Left lung (tissue), 10 donors: Measurements from ENCODE around the gene DHRS7. TPM values are rescaled to one million over a fixed set of nuclear protein-coding genes. Genes with fewer than 3 reads are reported as not detected.
A peak's percentile ranks its signal among the peaks of the same experiment; 100 is the strongest.

Experiments
- ATAC-seq: fragments of 200-7000 bp; cut with Tn5 transposase; one replicate; pipeline ENCODE4 v1.9.1; 2020; ENCODE audit warnings: moderate library complexity
- DNase-seq, 4 donors: peaks; one replicate each; pipeline ENCODE4 v3.0.0-alpha.2; 2013 to 2020
- H3K27ac ChIP-seq, 2 donors: fragments of 200-600 bp; sonication (generic) in 1 of 2; one replicate each; pipeline versions ENCODE4 v1.5.0 to v1.8.0; 2020 to 2021
- H3K27me3 ChIP-seq, 2 donors: fragments of 200-600 bp; sonication (generic) in 1 of 2; one replicate each; pipeline versions ENCODE4 v1.5.0 to v1.8.0; 2020 to 2021
- H3K36me3 ChIP-seq, 2 donors: fragments of 200-600 bp; sonication (generic) in 1 of 2; one replicate each; pipeline versions ENCODE4 v1.5.0 to v1.8.0; 2020 to 2021
- H3K4me1 ChIP-seq, 2 donors: fragments of 200-600 bp; one replicate each; pipeline ENCODE4 v1.8.0; 2021
- H3K4me3 ChIP-seq, 2 donors: fragments of 200-600 bp; sonication (generic) in 1 of 2; one replicate each; pipeline versions ENCODE4 v1.5.0 to v1.8.0; 2020 to 2021; ENCODE audit warnings: mild to moderate bottlenecking in 1 of 2
- H3K9me3 ChIP-seq, 2 donors: fragments of 200-600 bp; sonication (generic) in 1 of 2; one replicate each; pipeline versions ENCODE4 v1.5.0 to v1.8.0; 2020 to 2021
- CTCF ChIP-seq, 2 donors: fragments of 200-600 bp; sonication (generic) in 1 of 2; IDR thresholded peaks; one replicate each; pipeline versions ENCODE4 v1.5.0 to v1.8.0; 2021; ENCODE audit warnings: antibody characterized with exemption in 2 of 2
- intact Hi-C, 2 donors: fragments of 100-400 bp; cut with DNase I; formaldehyde crosslinking; loops; one replicate each; pipeline versions ENCODE4 v1.11.2 to v1.14.2; 2022
- polyA plus RNA-seq, 6 donors: library from polyadenylated mRNA; unstranded; fragments of 120-200 nt; gene quantifications; one replicate each; pipeline ENCODE4 v1.2.1, GENCODE V29; 2013; ENCODE audit not compliant: insufficient read length in 6 of 6
- total RNA-seq, 2 donors: library from RNA; stranded (reverse); fragmentation: NEBNext Ultra II Directional; extraction: Animal tissue kit (Norgen Biotek cat#: 25700); gene quantifications; one replicate each; pipeline ENCODE4 v1.2.1, GENCODE V29; 2021
- donor health status: DM: no; HTN: yes; CAD: no.
- donor health status: DM: no; HTN: no; CAD: no.

DHRS7 gene
- total and polyA plus RNA-seq, 8 donors = 52.9 to 122 (median 57.8) TPM

- H3K36me3 ChIP-seq = no peaks in the 10 kb centered on the region
- H3K4me1 ChIP-seq = peaks cover 0 to 44% of the 10 kb centered on the region in 2 donors
- H3K27ac ChIP-seq = no peak overlapping the region
- no peaks in the 10 kb centered on the region for H3K27me3 ChIP-seq
- H3K9me3 ChIP-seq = no peaks in the 10 kb centered on the region
- intact Hi-C loops = loop anchor here in 1 of 2 donors (10.0 kb wide), 1 partner anchor 79 kb away; no protein-coding TSS in a partner anchor
- TF ChIP-seq CTCF (IDR thresholded peaks at IDR 0.05) = no peak
- H3K4me3 ChIP-seq = peak overlapping the region in 1 of 2 donors; percentile 67
- no peak for ATAC-seq
- DNase-seq = no peak
Measured at GRCh38 chr14:60163693-60164092, 1.5 kb downstream of the DHRS7 start.

- H3K36me3 ChIP-seq = no peaks in the 10 kb centered on the region
- peaks cover 0 to 50% of the 10 kb centered on the region in 2 donors for H3K4me1 ChIP-seq
- ATAC-seq (no peak), DNase-seq (no peak)
- H3K9me3 ChIP-seq = no peaks in the 10 kb centered on the region
- intact Hi-C loops = loop anchor here in 1 of 2 donors (10.0 kb wide), 1 partner anchor 77 kb away; no protein-coding TSS in a partner anchor
- no peak overlapping the region for H3K4me3 ChIP-seq
- peak overlapping the region in 1 of 2 donors; percentile 60 for H3K27ac ChIP-seq
- TF ChIP-seq CTCF (IDR thresholded peaks at IDR 0.05) = no peak
- no peaks in the 10 kb centered on the region for H3K27me3 ChIP-seq
Measured at GRCh38 chr14:60161196-60162107, 3.7 kb downstream of the DHRS7 start.

GRCh38 chr14:60160422-60160821 lies 4.8 kb downstream of the DHRS7 start:
- H3K9me3 ChIP-seq = no peaks in the 10 kb centered on the region
- no peaks in the 10 kb centered on the region for H3K27me3 ChIP-seq
- H3K4me3 ChIP-seq = no peak overlapping the region
- H3K36me3 ChIP-seq = peaks cover 0 to 5% of the 10 kb centered on the region in 2 donors
- no peak overlapping the region for H3K27ac ChIP-seq
- DNase-seq (no peak), ATAC-seq (no peak)
- no peak for TF ChIP-seq CTCF (IDR thresholded peaks at IDR 0.05)
- peaks cover 0 to 51% of the 10 kb centered on the region in 2 donors for H3K4me1 ChIP-seq
- intact Hi-C loops = loop anchor here in 1 of 2 donors (10.0 kb wide), 1 partner anchor 76 kb away; no protein-coding TSS in a partner anchor

GRCh38 chr14:60154671-60155070 lies 10.5 kb downstream of the DHRS7 start:
- Histone ChIP-seq H3K27ac (peak overlapping the region in 1 of 2 donors; percentile 84), H3K4me3 (no peak overlapping the region), H3K36me3 (peaks cover 0 to 32% of the 10 kb centered on the region in 2 donors), H3K4me1 (peaks cover 0 to 55% of the 10 kb centered on the region in 2 donors), H3K9me3 (no peaks in the 10 kb centered on the region), H3K27me3 (no peaks in the 10 kb centered on the region)
- intact Hi-C loops = no loop called here
- ATAC-seq (no peak), DNase-seq (no peak)
- no peak for TF ChIP-seq CTCF (IDR thresholded peaks at IDR 0.05)

- H3K27ac ChIP-seq = peak overlapping the region in 1 of 2 donors; percentile 84
- no peak for DNase-seq
- intact Hi-C loops = no loop called here
- no peak overlapping the region for H3K4me3 ChIP-seq
- no peaks in the 10 kb centered on the region for H3K9me3 ChIP-seq
- H3K27me3 ChIP-seq = no peaks in the 10 kb centered on the region
- peaks cover 0 to 53% of the 10 kb centered on the region in 2 donors for H3K4me1 ChIP-seq
- peaks cover 0 to 39% of the 10 kb centered on the region in 2 donors for H3K36me3 ChIP-seq
- no peak for ATAC-seq
- TF ChIP-seq CTCF (IDR thresholded peaks at IDR 0.05) = no peak
Measured at GRCh38 chr14:60153991-60154390, 11.2 kb downstream of the DHRS7 start.
